ENCODE data around the gene AGPAT2. TPM values are rescaled to one million over a fixed set of nuclear protein-coding genes. Genes with fewer than 3 reads are reported as not detected.

The AGPAT2 gene
- total RNA-seq, 2 donors from 2014 or later = 94.2 to 275 TPM

GRCh38 chr9:136661641-136662325 lies 25.5 kb downstream of the AGPAT2 start:
- intact Hi-C loops (cut with DNase I) = no loop called here
- TF ChIP-seq POLR2A (IDR thresholded peaks at IDR 0.05) (no peak), CTCF (IDR thresholded peaks at IDR 0.05) (no peak)
- WGBS, 2 donors = 74 to 80% methylated on average over 5 to 19 of the region's 22 CpGs
- Histone ChIP-seq H3K4me3 (no peak overlapping the region), H3K27me3 (peaks cover 0 to 6% of the 10 kb centered on the region in 2 donors), H3K36me3 (replicated peaks in 1 of 2; ENCODE audit: insufficient read depth in 1 of 2, low read depth in 2 of 2) (no peaks in the 10 kb centered on the region), H3K9me3 (no peaks in the 10 kb centered on the region), H3K27ac (peak overlapping the region in 2 of 4 donors; percentile 34 to 36), H3K4me1 (peaks cover 10% of the 10 kb centered on the region)
- DNase-seq (no peak), ATAC-seq (no peak)

- Histone ChIP-seq H3K4me3 (no peak overlapping the region), H3K27me3 (peaks cover 0 to 6% of the 10 kb centered on the region in 2 donors), H3K27ac (peak overlapping the region in 1 of 4 donors; percentile 28), H3K4me1 (peaks cover 7% of the 10 kb centered on the region), H3K9me3 (no peaks in the 10 kb centered on the region), H3K36me3 (replicated peaks in 1 of 2; ENCODE audit: insufficient read depth in 1 of 2, low read depth in 2 of 2) (no peaks in the 10 kb centered on the region)
- intact Hi-C loops (cut with DNase I) = no loop called here
- ATAC-seq (no peak), DNase-seq (no peak)
- WGBS, 2 donors = 69% methylated on average over 10 to 13 of the region's 13 CpGs
- no peak for TF ChIP-seq POLR2A (IDR thresholded peaks at IDR 0.05)
- no peak for TF ChIP-seq CTCF (IDR thresholded peaks at IDR 0.05)
Observed at GRCh38 chr9:136660971-136661550, 26.2 kb downstream of the AGPAT2 start.

- peaks cover 3% of the 10 kb centered on the region for H3K4me1 ChIP-seq
- intact Hi-C loops (cut with DNase I) = no loop called here
Observed at GRCh38 chr9:136659861-136660784, 27.1 kb downstream of the AGPAT2 start.

More at GRCh38 chr9:136659861-136660784, 27.1 kb downstream of the AGPAT2 start:
- 57 to 60% methylated on average over 9 to 18 of the region's 21 CpGs for WGBS, 2 donors
- Histone ChIP-seq H3K27me3 (peaks cover 0 to 6% of the 10 kb centered on the region in 2 donors), H3K9me3 (no peaks in the 10 kb centered on the region), H3K4me3 (no peak overlapping the region), H3K36me3 (replicated peaks in 1 of 2; ENCODE audit: insufficient read depth in 1 of 2, low read depth in 2 of 2) (no peaks in the 10 kb centered on the region), H3K27ac (peak overlapping the region in 2 of 4 donors; percentile 17 to 37)
- TF ChIP-seq POLR2A (IDR thresholded peaks at IDR 0.05) (no peak), CTCF (IDR thresholded peaks at IDR 0.05) (no peak)
- ATAC-seq = no peak
- DNase-seq = no peak

Data from body of pancreas (tissue), 4 donors.